ENCODE results near the gene CYP46A1.

The CYP46A1 gene

DNA sequence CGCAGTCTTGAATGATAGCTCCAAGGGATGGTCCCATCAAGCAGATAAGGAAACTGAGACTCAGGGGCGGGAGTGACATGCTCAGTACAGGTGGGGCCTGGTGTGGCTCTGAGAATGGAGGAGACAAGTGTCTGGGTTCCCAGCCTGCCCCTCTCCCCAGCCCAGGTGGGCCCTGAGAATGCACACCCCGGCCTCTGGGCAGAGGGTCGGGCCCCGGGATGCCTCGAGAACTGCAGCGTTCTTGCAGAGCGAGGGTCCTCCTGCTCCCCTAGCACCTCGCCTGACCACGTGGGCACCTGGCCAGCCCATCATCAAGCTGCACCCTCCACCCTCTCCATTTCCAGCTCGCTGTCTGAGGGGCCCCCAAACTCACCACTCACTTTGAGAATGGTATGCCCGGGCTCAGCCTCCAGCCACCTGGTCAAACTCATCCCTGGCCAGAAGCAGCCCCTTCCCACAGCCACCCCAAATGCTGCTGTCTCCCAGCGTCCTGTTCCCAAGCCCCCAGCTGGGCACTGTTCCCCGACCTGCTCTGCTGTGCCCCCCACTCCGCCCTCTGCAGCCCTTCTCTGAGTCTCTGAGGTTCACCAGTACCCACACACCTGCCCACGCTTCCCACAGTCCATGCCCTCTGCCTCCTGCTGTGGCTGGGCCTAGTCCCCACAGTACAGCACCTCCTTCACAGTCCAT lies 44.3 kb downstream of the CYP46A1 start:
- no peak for DNase-seq (ENCODE audit: low read depth, low spot score)

DNA sequence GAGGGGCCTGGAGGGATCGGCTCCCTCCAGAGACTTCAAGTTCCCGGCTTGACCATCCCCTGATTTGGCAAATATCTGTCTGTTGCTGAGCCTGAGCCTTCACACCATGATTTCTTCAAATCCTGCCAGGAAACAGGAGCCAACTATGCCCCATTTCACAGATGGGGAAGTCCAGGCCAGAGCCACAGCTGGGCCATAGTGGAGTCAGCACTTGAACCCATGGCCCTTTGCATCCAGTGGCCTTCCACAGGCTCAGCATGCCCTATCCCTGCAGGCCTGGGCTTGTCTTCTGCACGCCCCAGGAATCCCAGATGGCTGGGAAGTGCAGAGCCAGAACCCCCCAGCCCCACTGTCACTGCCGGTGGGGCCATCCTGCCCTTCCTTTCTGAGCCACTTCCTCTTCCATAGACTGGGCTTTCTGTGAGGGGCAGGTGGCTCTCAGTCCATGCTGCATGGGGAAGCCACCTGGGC lies 44.9 kb downstream of the CYP46A1 start:
- no peak for DNase-seq (ENCODE audit: low read depth, low spot score)

DNA sequence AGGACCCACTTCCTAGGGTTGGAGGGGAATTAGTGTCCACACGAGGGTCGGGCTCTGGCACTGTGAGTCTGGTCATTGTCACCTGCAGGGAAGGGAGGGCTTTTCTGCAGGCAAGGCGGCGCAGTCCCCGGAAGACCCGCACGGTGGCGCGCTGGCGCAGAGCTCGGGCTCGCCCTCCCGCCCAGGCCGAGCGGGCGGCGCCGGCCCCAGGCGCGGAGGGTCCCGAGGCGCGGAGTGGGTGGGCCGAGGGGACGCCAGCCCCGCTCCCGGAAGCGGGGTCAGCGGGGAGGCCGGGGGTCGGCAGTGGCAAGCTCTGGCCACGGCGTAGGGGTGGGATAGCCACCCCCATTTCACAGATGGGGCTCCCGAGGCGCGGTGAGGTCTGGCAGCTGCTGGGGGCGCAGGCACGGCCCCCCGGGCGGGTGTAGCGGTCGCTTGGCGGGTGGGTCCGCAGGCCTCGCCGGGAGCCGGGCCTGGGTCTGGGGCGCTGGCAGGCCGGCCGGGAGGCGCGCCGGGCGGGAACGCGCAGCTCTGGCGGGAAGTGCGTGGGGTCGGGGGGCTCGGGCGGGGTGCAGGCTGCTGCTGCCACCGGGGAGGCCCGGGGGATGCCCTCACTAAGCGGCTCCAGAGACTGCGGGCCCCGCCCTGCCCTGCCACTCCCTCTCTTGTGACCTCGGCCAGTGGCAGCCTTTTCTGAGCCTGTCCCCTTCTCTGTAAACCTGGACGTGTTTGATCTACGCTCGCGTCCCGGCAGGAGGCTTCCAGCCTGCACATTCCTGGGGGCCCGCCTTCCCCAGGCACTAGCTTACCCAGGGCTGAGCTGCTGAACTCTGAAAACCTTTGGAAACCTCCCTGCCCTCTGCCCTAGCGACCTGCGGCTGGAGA lies 46.1 kb downstream of the CYP46A1 start:
- peak; percentile 40 for DNase-seq (ENCODE audit: low read depth, low spot score)

DNA sequence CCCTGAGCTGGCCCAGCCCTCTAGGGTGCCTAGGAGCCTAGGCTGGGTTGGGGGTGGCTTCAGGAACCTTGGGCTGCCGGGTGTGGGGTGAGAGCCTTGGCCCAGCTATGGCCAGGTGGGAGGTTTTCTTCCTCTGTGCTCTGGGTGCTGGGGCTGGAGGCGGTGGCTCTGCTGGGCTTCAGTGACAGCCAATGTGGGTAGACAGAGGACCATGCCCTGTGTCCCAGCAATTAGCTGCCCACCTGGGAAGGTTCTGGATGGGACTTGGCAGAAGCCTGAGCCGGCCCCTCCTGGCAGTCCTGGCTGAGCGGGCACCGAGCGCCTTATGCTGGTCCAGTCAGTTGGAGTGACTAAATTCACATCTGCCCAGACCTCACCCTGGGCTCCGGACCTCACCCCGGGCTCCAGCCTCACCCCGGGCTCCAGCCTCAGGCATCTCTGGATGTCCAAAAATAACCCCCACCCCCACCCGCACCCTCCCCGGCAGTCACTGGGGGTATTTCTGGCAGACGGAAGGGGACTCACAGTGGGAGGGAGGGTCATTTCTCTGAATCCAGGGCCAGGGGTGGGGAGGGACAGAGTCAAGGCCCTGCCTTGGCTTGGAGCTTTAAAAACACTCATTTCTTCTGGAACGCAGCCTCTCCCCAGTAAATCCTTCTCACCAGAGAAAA lies 46.9 kb downstream of the CYP46A1 start:
- DNase-seq (ENCODE audit: low read depth, low spot score), result no peak

DNA sequence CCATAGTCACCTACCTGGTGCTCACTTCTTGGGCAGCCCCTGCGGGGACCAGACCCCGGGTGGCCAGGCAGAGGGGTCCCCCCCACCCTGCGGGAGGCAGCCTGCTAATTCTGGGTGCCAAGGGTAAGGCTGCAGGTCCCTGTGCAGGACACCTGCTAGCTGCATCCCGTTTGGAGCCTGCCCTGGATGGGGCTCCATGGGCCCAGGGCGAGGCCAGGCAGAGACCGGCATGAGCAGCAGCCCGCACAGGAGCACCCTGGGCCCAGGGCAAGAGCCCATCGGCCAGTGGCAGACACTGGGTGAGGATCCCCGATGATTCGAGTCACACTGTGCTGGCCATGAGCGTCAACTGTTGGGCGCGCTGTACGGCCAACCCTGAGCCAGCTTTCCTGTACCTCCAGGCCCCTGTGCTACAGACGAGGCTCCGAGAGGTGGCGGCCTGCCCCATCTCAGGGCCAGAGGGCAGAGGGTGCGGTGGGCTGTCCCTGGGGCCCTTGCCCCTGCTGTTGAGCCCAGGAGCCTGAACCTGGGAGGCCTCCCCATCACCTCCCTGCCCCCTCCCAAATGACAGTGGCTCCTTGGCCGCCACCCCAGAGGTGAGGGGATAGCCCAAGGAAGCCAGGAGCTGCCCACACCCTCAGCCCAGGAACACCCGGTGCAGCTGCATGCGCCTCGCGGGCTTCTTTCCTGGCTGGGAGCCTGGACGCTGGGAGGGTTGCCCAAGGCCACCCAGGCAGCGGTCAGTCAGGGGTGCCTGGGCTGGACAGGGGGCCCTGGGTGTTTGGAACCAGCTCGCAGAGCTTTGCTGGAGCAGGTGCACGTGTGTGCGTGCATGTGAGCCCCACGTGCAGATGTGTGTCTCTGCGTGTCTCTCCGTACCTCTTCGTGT lies 47.7 kb downstream of the CYP46A1 start:
- no peak for DNase-seq (ENCODE audit: low read depth, low spot score)

DNA sequence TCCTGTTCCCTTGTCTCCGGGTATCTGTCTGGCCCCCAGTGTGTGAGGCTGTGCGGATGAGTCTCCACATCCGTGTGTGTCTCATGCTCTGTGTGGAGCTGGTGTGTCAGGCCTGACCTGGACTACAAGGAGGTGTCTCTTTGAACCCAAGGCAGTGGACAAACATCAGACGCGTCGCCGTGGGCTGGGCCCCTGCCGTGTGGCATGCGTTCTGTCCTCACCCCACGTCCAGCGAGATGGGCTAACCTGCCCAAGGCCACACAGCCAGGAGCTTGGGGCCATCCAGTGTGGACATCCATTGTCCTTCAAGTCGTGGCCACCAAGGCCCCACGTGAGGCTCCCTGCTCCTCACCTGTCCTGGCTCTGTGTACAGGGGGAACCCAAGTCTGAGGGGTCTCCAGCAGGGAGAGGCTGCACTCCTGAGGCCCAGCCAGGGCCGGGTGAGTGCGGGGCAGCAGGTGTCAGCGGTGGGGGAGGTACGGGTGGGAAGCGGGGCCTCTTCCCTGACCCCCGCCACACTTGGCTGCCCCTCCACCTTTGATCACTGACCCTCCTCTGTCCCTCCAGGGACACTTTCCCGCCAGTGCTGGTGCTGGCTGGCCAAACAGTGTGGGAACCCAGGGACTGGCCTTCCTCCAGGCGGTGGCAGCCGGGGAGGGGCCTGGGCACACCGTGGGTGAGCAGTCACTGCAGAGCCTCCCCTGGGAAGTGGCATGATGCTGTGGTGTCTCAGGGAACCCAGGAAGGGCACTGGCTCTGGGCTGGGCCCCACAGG lies 48.5 kb downstream of the CYP46A1 start:
- DNase-seq (ENCODE audit: low read depth, low spot score), result no peak

DNA sequence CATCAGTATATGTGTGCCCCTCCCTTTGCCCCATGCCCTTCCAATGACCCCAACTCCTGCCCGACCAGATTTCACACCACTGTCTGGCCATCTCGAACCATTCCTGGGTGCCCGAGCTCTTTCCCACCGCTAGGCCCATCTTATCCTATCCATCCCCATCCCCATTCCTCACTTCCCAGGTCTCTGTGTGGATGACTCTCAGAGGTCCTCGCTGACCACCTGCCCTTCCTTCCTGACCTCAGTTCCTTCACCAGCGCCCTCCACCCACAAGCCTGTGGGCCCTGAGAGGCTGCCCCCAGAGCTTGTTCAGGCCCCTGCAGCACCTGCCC lies 49.1 kb downstream of the CYP46A1 start:
- DNase-seq (ENCODE audit: low read depth, low spot score), result no peak

DNA sequence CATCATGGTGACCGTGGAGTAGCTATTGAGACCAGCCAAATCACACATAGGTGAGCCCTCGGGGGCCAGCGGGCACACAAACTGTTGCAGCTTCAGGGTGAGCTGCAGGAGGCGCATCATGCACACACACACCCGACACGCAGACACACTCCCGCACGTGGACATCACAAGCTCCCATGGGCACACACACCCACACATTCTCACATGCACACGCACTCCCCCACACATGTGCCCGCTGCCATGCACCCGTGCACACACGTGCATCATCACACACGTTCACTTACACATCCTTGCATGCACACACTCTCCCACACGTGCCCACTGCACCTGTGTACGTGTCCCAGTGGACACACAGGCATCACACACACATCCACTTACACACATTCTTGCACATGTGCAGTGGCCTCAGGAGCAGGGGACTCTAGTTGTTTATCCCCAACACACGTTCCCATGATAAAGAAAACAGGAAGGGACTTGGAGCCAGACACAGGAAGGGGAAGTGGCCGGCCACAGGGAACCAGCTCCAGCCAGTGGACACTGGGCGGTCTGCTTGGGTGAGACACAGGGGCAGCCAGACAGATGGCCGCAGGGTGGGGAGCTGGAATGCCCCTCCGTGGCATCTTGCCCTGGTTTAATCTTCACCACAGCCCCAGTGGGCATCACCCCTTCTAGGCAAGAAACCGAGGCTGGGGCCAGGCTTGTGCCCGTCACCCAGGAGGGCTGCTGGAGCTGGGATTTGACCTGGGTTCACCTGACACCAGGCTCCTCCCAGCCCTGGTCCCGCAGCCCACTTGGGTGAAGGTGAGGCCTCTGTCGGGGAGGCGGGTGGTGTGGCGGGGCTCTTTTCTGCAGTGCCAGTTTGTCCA lies 49.7 kb downstream of the CYP46A1 start:
- no peak for DNase-seq (ENCODE audit: low read depth, low spot score)

DNA sequence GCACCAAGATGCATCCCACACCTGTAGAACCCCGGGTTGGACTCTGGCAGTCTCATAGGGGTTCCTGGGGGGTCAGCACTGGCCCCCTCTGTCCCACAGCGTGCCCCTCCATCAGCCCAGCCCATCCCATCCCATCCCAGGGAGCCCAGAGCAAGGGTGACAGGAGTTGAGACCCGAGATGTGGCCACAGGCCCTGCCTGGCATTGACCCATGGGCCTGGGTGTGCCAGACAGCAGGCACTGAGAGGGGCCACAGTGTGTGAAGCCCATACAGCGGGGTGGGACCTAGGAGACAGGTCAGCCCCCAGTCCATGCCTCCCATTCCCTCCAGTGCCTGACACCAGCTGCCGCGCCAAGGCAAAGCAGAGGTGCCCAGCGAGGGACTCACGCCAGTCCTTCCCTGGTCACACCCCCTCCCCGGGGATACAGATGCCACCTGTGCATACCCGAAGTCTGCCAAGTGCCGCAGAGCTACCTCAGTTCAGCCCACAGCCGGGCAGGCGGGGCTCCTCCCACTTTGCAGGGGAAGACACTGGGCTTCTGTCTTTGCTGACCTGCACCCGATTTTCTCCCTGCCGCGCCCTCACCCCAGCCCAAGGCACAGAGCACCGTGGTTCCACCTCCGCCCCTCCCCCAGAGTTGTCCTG lies 50.4 kb downstream of the CYP46A1 start:
- no peak for DNase-seq (ENCODE audit: low read depth, low spot score)

DNA sequence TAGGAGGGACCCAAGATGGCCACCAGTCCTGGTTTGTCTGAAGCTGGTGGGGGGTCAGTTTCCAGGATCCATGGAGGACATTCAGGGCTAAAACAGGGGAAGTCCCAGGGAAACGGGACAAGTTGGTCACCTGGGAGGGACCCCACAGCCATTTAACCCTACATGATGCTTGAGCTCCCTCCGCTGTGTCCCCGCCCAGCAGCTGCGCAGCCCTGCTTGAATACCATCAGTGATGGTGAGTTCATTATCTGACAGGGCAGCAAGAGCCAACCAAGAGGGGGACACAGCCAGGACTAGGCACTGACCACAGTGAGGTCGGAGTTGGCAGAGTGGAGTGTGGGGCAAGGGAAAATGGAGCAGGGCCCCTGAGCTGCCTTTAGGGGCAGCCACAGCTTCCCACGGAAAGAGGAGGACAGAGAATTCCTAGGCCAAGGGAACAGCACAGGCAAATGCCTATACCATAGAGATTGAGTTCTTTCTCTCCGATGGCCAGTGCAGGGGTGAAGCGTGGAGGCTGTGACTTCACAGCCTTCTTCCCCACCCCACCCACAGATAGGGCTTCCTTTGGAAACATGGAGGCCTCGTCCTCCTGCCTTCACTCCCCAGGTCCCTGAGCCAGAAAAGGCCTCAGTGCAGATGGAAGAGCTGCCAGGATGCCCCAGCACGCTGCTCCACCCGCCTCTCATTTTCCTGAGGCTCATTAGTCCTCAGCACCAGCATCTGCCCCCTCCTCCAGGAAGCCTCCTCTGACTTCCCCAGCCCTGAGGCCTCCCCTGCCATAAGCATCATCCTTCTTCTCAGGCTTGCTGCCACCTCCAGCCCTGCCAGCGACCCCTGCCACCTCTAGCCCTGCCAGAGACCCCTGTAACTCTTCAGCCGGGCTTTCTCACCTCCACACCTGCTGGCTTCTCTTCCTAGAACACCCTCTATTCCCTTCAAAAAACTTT lies 51.4 kb downstream of the CYP46A1 start:
- DNase-seq (ENCODE audit: low read depth, low spot score), result no peak

DNA sequence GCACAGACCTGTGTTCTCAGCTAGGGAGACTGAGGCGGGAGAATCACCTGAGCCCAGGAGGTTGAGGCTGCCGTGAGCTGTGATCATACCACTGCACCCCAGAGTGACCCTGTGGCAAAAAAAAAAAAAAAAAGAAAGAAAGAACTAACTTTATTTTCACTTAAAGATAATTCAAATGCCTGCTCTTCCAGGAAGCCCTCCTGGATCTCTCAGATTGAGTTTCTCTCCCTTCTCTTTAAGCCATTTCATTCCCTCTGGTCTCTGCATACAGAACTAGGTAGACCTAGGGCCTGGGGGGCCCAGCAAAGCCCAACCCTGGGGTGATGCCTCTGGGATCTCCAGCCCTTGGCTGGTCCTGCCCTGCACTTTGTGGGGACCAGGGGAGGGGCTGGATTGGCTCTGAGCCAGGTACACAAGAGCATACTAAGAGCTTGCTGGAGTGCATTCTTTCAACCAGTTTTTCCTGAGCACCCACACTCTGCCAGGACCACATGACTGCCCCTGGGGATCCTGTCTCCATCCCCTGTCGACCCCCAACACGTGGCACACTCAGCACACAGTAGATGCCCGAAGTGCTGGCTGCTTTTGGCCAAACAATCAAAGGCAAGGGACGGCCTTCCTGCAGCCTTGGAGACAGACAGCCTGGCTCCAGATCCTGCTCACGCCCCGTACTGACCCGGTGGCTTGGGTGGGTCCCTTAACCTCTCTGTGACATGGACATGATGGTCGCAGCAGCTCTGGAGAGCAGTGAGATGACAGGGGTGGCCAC lies 52.7 kb downstream of the CYP46A1 start:
- no peak for DNase-seq (ENCODE audit: low read depth, low spot score)

DNA sequence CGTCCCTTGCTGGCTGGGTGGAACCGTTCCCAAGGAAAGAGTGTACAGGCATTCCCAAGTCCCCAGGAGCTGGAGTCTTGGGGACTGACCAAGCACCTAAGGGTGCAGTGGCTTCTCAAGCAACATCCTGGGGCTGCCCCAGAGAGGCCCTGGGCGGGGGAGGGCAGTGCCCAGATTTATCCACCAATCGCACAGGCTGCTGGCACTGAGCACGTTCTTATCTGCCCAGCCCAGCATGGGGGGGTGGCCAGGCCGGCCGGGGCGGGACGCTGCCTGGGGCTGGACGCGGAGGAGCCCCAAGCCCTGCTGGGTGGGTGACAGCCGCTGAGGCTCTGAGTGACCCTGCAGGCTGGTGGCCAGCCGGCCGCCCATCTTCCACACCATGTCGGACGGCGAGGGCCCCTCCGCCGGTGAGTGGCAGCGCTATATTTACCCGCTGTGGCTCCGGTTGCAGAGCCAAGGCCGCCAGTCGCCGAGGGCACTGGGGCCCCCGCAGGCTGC lies 53.4 kb downstream of the CYP46A1 start:
- no peak for DNase-seq (ENCODE audit: low read depth, low spot score)

DNA sequence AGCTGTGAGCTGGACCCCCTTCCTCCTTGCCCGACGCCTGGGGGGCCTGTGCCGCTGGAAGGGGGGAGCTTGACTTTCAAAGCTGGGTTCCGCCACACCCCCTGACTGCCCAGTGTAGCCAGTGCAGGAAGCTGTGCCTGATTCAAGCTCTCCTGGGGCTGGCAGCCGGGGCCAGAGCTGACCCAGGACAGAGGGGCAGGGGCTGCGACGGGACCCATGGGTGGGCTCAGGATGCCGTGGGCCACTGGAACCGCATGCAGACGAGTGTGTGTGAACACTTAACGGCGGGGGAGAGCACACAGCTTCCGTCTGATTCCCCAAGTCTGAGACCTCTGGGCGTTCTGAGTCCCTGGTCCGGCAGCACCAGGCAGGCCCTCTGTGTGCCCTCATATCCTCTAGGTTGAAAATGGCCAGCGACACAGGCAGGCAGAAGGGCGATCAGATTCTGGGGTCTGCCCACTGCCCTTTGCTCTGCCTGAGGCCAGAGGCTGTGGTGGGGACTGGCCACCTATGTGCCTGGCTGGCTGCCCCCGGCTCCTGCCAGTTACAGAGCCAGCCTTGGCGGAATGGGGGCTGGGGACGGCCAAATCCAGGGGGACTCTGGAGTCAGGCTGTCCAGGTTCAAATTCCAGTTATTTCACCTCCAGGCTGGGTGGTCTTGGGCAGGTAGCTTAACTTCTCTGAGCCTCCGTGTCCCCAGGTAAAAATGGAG lies 54.0 kb downstream of the CYP46A1 start:
- no peak for DNase-seq (ENCODE audit: low read depth, low spot score)

DNA sequence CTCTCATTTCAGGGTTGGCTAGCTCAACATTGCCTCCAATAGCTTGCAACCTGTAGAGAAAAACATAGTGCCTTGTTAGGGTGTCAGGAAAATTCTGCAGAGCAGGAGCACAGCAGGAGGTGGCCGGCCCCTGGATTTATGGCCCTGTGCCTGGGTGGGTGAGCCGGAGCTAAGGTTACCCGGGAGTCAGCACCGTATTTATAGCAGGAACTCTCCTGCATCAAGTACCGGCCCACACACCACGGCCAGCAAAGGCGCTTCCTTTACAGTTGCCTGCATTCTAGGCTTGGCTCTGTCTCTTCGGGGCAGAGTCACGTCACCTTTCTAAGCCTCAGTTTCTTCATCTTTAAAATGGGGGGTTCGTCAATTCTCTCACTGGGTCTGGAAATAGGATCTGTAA lies 56.3 kb downstream of the CYP46A1 start:
- DNase-seq (ENCODE audit: low read depth, low spot score), result no peak

DNA sequence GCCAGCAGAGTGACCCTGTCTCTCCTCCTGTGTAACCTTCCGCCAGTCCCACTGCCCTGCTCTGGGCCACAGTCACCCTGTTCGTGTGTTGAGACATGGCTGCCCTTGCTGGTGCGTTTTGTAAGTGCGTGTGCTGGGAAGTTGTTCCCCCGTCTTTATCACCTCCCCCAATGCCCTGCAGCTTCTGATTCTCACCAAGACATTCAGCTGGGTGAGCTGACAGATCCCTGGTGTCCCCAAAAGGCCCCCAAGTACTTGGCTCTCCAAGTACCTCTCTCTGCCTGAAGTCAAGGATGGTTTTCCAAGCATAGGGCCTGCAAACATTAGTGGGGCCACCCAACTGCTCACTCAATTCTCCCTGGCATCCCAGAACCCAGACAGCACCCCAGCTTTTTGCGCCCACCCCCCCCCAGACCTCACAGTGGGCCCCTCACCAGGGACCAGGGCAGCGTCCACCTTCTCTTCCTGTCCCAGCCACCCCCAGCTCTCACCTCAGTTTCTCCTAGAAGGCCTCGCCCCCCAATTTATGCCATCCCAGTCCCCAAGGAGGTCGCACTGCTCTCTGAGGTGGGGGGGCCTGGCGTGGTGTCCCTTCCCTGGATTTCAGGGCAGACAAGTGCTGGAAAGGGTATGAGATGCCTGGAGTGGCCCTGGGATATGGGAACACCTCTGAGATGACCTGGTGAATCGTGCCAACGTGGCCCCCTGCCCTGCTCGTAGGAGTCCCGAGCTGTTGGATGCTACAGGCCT lies 57.3 kb downstream of the CYP46A1 start:
- DNase-seq (ENCODE audit: low read depth, low spot score), result no peak

DNA sequence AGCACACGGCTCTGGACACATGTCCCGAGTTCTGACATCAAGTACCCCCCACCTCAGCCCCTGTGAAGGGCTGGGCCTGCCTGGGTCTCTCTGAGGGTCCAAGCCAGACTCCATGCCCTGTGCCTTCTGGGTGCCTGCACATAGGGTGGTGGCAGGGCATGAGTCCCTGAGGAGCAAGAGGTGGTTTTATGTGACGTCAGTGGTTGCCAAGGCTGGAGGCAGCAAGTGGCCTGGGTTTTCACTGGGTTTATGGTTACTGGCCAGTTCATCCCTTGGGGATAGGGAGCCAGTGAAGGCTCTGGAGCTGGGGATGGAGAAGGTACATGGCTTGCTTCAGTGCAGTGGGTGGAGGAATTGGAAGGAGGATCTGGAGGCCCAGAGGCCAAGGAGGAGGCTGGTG lies 58.0 kb downstream of the CYP46A1 start:
- no peak for DNase-seq (ENCODE audit: low read depth, low spot score)
